Gastrocnemius medialis (tissue), 4 donors: Measurements from ENCODE around the gene TCFL5. TPM values are rescaled to one million over a fixed set of nuclear protein-coding genes. Genes with fewer than 3 reads are reported as not detected.

Source experiments
- ATAC-seq, 2 donors: fragments of 150-250 bp; one replicate each; pipeline ENCODE4 v1.9.1; 2016
- DNase-seq, 2 donors: peaks; one replicate each; pipeline ENCODE4 v3.0.0-alpha.2; 2019
- H3K27ac ChIP-seq, 4 donors: fragments of 200-600 bp; sonication (generic); 1 replicate in 1 of 4; 2 replicates in 3 of 4; pipeline ENCODE4 v1.5.1; 2016 to 2018; ENCODE audit warnings: mild to moderate bottlenecking in 2 of 4, moderate library complexity in 1 of 4
- H3K27me3 ChIP-seq, 3 donors: fragments of 200-600 bp; sonication (generic) in 2 of 3; 1 replicate in 1 of 3; 2 replicates in 2 of 3; pipeline versions ENCODE4 v1.5.1 to v1.6.0; 2016 to 2019; ENCODE audit warnings: mild to moderate bottlenecking in 1 of 3, moderate library complexity in 1 of 3
- H3K36me3 ChIP-seq, 2 donors: fragments of 200-600 bp; sonication (generic) in 1 of 2; one replicate each; pipeline ENCODE4 v1.5.1; 2017 to 2018
- H3K4me1 ChIP-seq, 2 donors: fragments of 200-600 bp; sonication (generic) in 1 of 2; one replicate each; pipeline ENCODE4 v1.5.1; 2016 to 2017; ENCODE audit warnings: mild to moderate bottlenecking in 2 of 2
- H3K4me3 ChIP-seq, 4 donors: fragments of 200-600 bp; sonication (generic) in 3 of 4; 1 replicate in 1 of 4; 2 replicates in 3 of 4; pipeline ENCODE4 v1.5.1; 2016 to 2019; ENCODE audit warnings: mild to moderate bottlenecking in 2 of 4
- H3K9me3 ChIP-seq, 3 donors: fragments of 200-600 bp; sonication (generic) in 2 of 3; 1 replicate in 1 of 3; 2 replicates in 2 of 3; pipeline ENCODE4 v1.5.1; 2016 to 2019
- POLR2A ChIP-seq, 2 donors: fragments of 450-650 bp; IDR thresholded peaks; one replicate each; pipeline ENCODE4 v1.6.1; 2017; ENCODE audit warnings: antibody characterized with exemption in 2 of 2, mild to moderate bottlenecking in 2 of 2, moderate library complexity in 2 of 2
- in situ Hi-C, 4 donors: fragments of 200-750 bp; cut with MboI; loops; one replicate each; pipeline versions ENCODE4 v1.15.0 to v1.8.0; 2017; ENCODE audit warnings: low sequenced_read_pairs in 4 of 4
- intact Hi-C: fragments of 100-400 bp; cut with DNase I; formaldehyde crosslinking; loops from one replicate; pipeline ENCODE4 v1.15.1; 2023; ENCODE audit warnings: low total_unique reads
- total RNA-seq, 4 donors: library from RNA; depleted of rRNA; stranded (reverse); fragments of >200 nt; gene quantifications; one replicate each; pipeline versions ENCODE4 v1.1.0 to v1.2.3, GENCODE V29; 2016
- TF ChIP-seq, protein P1 (sequence below), 5 experiments: fragments of 450-650 bp in 3 of 5; fragments of 200-600 bp in 2 of 5; sonication (generic) in 2 of 5; IDR thresholded peaks in 4 of 5; conservative IDR thresholded peaks in 1 of 5; 1 replicate in 4 of 5; 2 replicates in 1 of 5; pipeline ENCODE4 v1.5.1; 2016 to 2019; ENCODE audit warnings: antibody characterized with exemption in 5 of 5, mild to moderate bottlenecking in 3 of 5, moderate library complexity in 3 of 5

Gene TCFL5
- total RNA-seq, 4 donors from 2014 or later, result 5.3 to 7.3 (median 6.3) TPM

GRCh38 chr20:62797671-62798532 lies 63.7 kb downstream of the TCFL5 start:
- in situ Hi-C loops, result loop anchor here in 1 of 4 donors (25.0 kb wide), 1 partner anchor 136 kb away; no protein-coding TSS in a partner anchor

DNA sequence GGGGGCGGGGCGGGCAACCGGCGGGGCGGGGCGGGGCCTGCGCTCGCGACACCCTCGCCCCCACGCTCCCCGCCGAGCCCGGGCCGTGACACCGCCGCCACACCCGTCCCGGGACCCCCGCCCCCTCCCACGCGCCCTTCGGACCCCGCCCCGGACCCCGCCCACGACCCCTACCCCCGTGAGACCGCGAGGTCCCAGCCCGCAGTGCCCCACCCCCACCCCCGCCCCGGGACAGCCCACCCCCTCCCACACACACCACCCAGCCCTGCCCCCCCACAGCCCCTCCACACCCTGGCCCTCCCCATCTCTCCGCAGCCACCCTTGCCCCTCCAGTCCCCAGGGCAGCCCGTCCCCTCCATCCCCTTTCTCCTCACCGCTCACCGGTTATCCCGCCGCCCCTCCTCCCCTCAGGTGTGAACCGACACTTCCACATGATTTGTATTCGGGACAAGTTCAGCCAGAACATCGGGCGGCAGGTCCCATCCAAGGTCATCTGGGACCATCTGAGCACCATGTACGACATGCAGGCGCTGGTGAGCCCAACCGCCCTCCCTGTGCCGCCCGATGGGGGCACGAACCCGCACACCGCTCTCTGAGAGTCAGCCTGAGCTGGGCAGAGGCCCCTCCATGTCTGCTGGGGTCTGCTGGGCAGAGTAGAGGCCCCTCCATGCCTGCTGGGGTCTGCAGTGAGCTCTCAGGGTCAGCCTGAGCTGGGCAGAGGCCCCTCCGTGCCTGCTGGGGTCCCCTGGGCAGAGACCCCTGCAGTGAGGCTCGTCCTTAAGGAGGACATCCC lies 64.7 kb downstream of the TCFL5 start:
- H3K27ac ChIP-seq, result peak overlapping the region; percentile 92 to 93 (median 92)
- H3K9me3 ChIP-seq, result no peaks in the 10 kb centered on the region
- DNase-seq (peak in 1 of 2 donors; percentile 25), ATAC-seq (no peak)
- peaks cover 0 to 27% of the 10 kb centered on the region in 2 donors for H3K36me3 ChIP-seq
- peaks cover 16 to 28% of the 10 kb centered on the region in 2 donors for H3K4me1 ChIP-seq
- intact Hi-C loops, result loop anchor here (2.0 to 10.0 kb wide), 3 partner anchors 392 to 654 kb away; partner anchors contain the start of genes CABLES2, PSMA7, SS18L1 and YTHDF1
- no peaks in the 10 kb centered on the region for H3K27me3 ChIP-seq
- peak overlapping the region; percentile 61 to 75 (median 68) for H3K4me3 ChIP-seq
- in situ Hi-C loops, result loop anchor here in 1 of 4 donors (25.0 kb wide), 1 partner anchor 135 kb away; no protein-coding TSS in a partner anchor
- no peak for TF ChIP-seq POLR2A (IDR thresholded peaks at IDR 0.05)
- TF ChIP-seq, protein P1, sequence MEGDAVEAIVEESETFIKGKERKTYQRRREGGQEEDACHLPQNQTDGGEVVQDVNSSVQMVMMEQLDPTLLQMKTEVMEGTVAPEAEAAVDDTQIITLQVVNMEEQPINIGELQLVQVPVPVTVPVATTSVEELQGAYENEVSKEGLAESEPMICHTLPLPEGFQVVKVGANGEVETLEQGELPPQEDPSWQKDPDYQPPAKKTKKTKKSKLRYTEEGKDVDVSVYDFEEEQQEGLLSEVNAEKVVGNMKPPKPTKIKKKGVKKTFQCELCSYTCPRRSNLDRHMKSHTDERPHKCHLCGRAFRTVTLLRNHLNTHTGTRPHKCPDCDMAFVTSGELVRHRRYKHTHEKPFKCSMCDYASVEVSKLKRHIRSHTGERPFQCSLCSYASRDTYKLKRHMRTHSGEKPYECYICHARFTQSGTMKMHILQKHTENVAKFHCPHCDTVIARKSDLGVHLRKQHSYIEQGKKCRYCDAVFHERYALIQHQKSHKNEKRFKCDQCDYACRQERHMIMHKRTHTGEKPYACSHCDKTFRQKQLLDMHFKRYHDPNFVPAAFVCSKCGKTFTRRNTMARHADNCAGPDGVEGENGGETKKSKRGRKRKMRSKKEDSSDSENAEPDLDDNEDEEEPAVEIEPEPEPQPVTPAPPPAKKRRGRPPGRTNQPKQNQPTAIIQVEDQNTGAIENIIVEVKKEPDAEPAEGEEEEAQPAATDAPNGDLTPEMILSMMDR (IDR thresholded peaks at IDR 0.05 in 4 of 5, conservative IDR thresholded peaks at IDR 0.05 in 1 of 5), result no peak

More at GRCh38 chr20:62797671-62798532, 63.7 kb downstream of the TCFL5 start:
- Histone ChIP-seq H3K27ac (peak overlapping the region in 3 of 4 donors; percentile 92), H3K4me3 (peak overlapping the region in 1 of 4 donors; percentile 37), H3K27me3 (no peaks in the 10 kb centered on the region), H3K9me3 (no peaks in the 10 kb centered on the region), H3K4me1 (peaks cover 23 to 38% of the 10 kb centered on the region in 2 donors), H3K36me3 (peaks cover 0 to 27% of the 10 kb centered on the region in 2 donors)
- intact Hi-C loops, result loop anchor here (2.0 to 10.0 kb wide), 3 partner anchors 393 to 655 kb away; partner anchors contain the start of genes CABLES2, PSMA7, SS18L1 and YTHDF1
- no peak for DNase-seq
- ATAC-seq, result no peak
- TF ChIP-seq, protein P1 (IDR thresholded peaks at IDR 0.05 in 4 of 5, conservative IDR thresholded peaks at IDR 0.05 in 1 of 5), result no peak
- no peak for TF ChIP-seq POLR2A (IDR thresholded peaks at IDR 0.05)

DNA sequence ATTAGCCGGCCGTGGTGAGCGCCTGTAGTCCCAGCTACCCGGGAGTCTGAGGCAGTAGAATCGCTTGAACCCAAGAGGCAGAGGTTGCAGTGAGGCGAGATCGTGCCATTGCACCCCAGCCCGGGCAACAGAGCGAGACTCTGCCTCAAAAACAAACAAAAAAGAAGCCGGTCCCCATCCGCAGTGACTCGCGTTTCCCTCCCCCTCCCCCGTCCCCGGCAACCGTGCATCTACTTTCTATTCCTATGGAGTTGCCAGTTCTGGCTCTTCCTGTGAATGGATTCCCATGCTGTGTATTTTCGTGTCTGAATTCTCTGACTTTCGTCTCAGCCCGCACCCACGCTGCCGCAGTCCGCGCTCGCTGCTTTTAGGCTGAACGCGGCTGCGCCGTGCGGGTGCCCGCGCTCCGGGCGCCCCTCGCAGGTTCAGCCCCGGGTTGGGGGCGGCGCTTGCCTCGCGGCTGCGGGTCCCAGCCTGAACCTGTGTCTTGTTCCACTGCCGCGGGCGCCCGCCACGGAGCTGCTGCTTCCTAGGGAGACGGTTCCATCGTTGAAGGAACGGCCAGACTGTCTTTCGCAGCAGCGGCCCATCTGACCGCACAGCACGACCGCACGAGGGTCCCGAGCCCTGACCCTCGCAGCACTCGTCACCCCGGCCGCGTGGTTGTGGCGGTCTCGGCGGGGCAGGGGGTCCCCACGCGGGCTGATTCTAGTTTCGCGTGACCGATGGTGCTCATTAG lies 66.4 kb downstream of the TCFL5 start:
- ATAC-seq, result peak; percentile 7 to 11
- H3K27me3 ChIP-seq, result no peaks in the 10 kb centered on the region
- intact Hi-C loops (loop anchor here (10.0 kb wide), 2 partner anchors 390 to 420 kb away; partner anchors contain the start of genes CABLES2 and YTHDF1), in situ Hi-C loops (loop anchor here in 1 of 4 donors (25.0 kb wide), 1 partner anchor 133 kb away; no protein-coding TSS in a partner anchor)
- DNase-seq, result no peak
- no peaks in the 10 kb centered on the region for H3K9me3 ChIP-seq
- H3K4me3 ChIP-seq, result peak overlapping the region; percentile 75 to 89 (median 76)
- H3K4me1 ChIP-seq, result peaks cover 13 to 15% of the 10 kb centered on the region in 2 donors
- peak in 1 of 2 donors; percentile 34 for TF ChIP-seq POLR2A (IDR thresholded peaks at IDR 0.05)
- TF ChIP-seq, protein P1 (IDR thresholded peaks at IDR 0.05 in 4 of 5, conservative IDR thresholded peaks at IDR 0.05 in 1 of 5), result no peak
- H3K36me3 ChIP-seq, result peaks cover 0 to 24% of the 10 kb centered on the region in 2 donors
- peak overlapping the region; percentile 86 to 93 (median 92) for H3K27ac ChIP-seq
